ENCODE measurements around the gene AKAIN1. TPM values are rescaled to one million over a fixed set of nuclear protein-coding genes. Genes with fewer than 3 reads are reported as not detected.

The AKAIN1 gene
- polyA plus RNA-seq, 2 of the 4 experiments (the other 2 are of a cell fraction) = not detected

DNA sequence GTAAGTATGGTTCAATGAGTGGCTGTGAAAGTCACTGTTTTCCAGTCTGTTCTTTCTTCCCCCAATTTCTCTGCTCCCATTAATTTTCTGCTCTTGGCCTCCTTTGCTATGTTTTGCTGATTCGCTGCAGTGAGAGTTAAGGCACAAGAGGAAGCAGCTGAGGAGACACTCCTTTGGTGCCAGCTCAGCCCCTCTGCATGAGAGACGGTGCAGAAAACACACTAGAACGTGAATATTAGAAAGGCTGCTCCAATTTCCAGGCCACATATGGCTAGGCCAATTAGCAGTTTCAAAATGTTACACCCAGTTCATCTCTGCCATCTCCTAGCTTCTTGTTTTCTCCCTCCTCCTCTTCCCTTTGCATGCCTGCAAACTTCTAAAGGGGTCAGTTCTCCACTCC is 38.9 kb downstream of the AKAIN1 start (continued):
- TF ChIP-seq FOSB (CRISPR knock-in tag; IDR thresholded peaks at IDR 0.05) = no peak
- no peak for TF ChIP-seq ZC3H11A (IDR thresholded peaks at IDR 0.05)
- TF ChIP-seq HOXB13 (CRISPR knock-in tag; IDR thresholded peaks at IDR 0.05; ENCODE audit: low read depth) = no peak
- TF ChIP-seq, protein P1, sequence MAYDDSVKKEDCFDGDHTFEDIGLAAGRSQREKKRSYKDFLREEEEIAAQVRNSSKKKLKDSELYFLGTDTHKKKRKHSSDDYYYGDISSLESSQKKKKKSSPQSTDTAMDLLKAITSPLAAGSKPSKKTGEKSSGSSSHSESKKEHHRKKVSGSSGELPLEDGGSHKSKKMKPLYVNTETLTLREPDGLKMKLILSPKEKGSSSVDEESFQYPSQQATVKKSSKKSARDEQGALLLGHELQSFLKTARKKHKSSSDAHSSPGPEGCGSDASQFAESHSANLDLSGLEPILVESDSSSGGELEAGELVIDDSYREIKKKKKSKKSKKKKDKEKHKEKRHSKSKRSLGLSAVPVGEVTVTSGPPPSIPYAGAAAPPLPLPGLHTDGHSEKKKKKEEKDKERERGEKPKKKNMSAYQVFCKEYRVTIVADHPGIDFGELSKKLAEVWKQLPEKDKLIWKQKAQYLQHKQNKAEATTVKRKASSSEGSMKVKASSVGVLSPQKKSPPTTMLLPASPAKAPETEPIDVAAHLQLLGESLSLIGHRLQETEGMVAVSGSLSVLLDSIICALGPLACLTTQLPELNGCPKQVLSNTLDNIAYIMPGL (CRISPR knock-in tag; IDR thresholded peaks at IDR 0.05; ENCODE audit: borderline replicate concordance) = no peak

DNA sequence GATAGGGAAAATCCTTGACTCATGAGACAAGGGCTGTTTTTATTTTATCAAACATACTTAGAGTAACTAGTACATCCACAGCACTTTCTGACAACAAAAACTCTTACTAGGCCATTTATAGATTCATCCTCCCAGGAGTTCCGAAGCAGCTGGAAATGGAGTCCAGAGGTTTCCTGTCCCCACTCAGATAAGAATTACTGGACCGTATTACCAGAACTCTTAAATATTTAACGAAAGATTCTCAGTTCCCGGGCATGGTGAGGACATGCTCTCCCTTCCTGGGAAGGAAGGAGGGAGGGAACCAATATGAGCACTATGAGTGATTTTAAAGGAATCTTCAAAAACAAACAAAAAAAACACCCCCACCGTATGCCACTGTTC is 41.2 kb downstream of the AKAIN1 start:
- ATAC-seq (no peak), DNase-seq (ENCODE audit: low read depth in 1 of 2, low spot score in 1 of 2) (no peak), FAIRE-seq (no peak)
- TF ChIP-seq TFCP2L1 (CRISPR knock-in tag; IDR thresholded peaks at IDR 0.05) (no peak), JUNB (IDR thresholded peaks at IDR 0.05) (no peak), HDAC2 (IDR thresholded peaks at IDR 0.05) (no peak), MAFK (IDR thresholded peaks at IDR 0.05; ENCODE audit: partially characterized antibody) (no peak)
- TF ChIP-seq, protein P2, sequence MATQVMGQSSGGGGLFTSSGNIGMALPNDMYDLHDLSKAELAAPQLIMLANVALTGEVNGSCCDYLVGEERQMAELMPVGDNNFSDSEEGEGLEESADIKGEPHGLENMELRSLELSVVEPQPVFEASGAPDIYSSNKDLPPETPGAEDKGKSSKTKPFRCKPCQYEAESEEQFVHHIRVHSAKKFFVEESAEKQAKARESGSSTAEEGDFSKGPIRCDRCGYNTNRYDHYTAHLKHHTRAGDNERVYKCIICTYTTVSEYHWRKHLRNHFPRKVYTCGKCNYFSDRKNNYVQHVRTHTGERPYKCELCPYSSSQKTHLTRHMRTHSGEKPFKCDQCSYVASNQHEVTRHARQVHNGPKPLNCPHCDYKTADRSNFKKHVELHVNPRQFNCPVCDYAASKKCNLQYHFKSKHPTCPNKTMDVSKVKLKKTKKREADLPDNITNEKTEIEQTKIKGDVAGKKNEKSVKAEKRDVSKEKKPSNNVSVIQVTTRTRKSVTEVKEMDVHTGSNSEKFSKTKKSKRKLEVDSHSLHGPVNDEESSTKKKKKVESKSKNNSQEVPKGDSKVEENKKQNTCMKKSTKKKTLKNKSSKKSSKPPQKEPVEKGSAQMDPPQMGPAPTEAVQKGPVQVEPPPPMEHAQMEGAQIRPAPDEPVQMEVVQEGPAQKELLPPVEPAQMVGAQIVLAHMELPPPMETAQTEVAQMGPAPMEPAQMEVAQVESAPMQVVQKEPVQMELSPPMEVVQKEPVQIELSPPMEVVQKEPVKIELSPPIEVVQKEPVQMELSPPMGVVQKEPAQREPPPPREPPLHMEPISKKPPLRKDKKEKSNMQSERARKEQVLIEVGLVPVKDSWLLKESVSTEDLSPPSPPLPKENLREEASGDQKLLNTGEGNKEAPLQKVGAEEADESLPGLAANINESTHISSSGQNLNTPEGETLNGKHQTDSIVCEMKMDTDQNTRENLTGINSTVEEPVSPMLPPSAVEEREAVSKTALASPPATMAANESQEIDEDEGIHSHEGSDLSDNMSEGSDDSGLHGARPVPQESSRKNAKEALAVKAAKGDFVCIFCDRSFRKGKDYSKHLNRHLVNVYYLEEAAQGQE (IDR thresholded peaks at IDR 0.05) = no peak
- TF ChIP-seq, protein P1 (CRISPR knock-in tag; IDR thresholded peaks at IDR 0.05; ENCODE audit: borderline replicate concordance) = no peak
- TF ChIP-seq, protein P3, sequence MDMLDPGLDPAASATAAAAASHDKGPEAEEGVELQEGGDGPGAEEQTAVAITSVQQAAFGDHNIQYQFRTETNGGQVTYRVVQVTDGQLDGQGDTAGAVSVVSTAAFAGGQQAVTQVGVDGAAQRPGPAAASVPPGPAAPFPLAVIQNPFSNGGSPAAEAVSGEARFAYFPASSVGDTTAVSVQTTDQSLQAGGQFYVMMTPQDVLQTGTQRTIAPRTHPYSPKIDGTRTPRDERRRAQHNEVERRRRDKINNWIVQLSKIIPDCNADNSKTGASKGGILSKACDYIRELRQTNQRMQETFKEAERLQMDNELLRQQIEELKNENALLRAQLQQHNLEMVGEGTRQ (IDR thresholded peaks at IDR 0.05) = no peak
- no peaks in the 10 kb centered on the region for H3K4me1 ChIP-seq
- H3K9me3 ChIP-seq = no peaks in the 10 kb centered on the region
- H3K4me2 ChIP-seq = no peak overlapping the region
- CTCF ChIA-PET = no interaction called here
- H3K27ac ChIP-seq = no peak overlapping the region
- POLR2A ChIA-PET = no interaction called here
- WGBS (ENCODE audit: missing lambda C conversion rate) = 18% methylated on average over 5 of the region's 5 CpGs
- H3K4me3 ChIP-seq = no peak overlapping the region

DNA sequence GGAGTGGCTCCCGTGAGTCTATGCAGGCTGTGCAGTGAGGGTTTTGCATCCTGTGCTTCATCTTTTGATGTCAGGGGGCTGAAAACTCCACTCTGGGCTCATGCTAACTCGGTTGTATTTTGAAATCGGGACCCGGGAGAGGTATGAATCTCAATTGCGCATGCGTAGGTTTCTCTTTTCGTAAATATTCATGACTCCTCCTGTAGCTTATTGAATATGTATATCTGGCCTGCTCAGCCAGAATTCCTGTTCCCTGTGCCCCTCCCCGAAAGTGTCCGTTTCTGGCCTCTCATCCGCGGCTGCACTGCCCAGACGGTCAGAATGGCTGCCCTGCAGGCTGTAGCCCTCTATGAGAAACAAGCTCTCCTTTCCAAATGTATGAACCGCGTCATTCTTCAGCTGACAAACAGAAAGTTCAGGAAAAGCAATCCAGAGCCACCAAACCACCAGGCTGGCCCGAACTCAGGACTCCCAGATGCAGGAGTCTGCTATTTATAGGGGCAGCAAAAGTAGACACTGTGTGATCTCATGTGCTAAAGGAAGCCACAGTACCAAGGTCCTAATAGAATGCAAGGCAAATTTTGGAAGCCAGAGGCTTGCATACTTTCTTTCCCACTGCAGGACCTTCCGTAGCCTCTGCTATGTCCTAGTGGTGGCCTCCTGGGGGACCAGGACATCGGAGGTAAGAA is 41.7 kb downstream of the AKAIN1 start:
- ChIA-PET POLR2A (no interaction called here), CTCF (no interaction called here)
- no peaks in the 10 kb centered on the region for H3K9me3 ChIP-seq
- no peak overlapping the region for H3K4me3 ChIP-seq
- no peak overlapping the region for H3K4me2 ChIP-seq
- FAIRE-seq = no peak
- no peak overlapping the region for H3K27ac ChIP-seq
- no peak for DNase-seq (ENCODE audit: low read depth in 1 of 2, low spot score in 1 of 2)
- 44% methylated on average over 15 of the region's 17 CpGs for WGBS (ENCODE audit: missing lambda C conversion rate)
- ATAC-seq = no peak
- H3K4me1 ChIP-seq = no peaks in the 10 kb centered on the region
- TF ChIP-seq ESRRA (IDR thresholded peaks at IDR 0.05; ENCODE audit: borderline replicate concordance, low read length) (no peak), CHD2 (IDR thresholded peaks at IDR 0.05; ENCODE audit: low read length, partially characterized antibody) (no peak), BHLHE40 (IDR thresholded peaks at IDR 0.05; ENCODE audit: low read depth, low read length) (no peak), EHMT2 (IDR thresholded peaks at IDR 0.05; ENCODE audit: low read depth) (no peak), ZNF302 (CRISPR knock-in tag; IDR thresholded peaks at IDR 0.05) (no peak)
